Glutamatergic neuron (in vitro differentiated cells): ENCODE data around the gene GALNT9. TPM values are rescaled to one million over a fixed set of nuclear protein-coding genes. Genes with fewer than 3 reads are reported as not detected.

Source experiments
- DNase-seq: peaks from one replicate; pipeline ENCODE4 v3.0.0; 2022
- H3K27ac Mint-ChIP-seq: one replicate; pipeline ENCODE4 v1.8.0; 2020; ENCODE audit warnings: mild to moderate bottlenecking, mixed read lengths, inconsistent platforms; ENCODE audit not compliant: unreplicated experiment
- H3K27me3 Mint-ChIP-seq: one replicate; pipeline ENCODE4 v1.8.0; 2020; ENCODE audit warnings: mild to moderate bottlenecking, moderate library complexity, mixed read lengths, inconsistent platforms; ENCODE audit not compliant: unreplicated experiment
- H3K36me3 Mint-ChIP-seq: one replicate; pipeline ENCODE4 v1.8.0; 2020; ENCODE audit warnings: mild to moderate bottlenecking, mixed read lengths, inconsistent platforms; ENCODE audit not compliant: unreplicated experiment
- H3K4me1 Mint-ChIP-seq: one replicate; pipeline ENCODE4 v1.8.0; 2020; ENCODE audit warnings: mild to moderate bottlenecking, low read depth, mixed read lengths, inconsistent platforms; ENCODE audit not compliant: unreplicated experiment
- H3K4me3 Mint-ChIP-seq: one replicate; pipeline ENCODE4 v1.8.0; 2020; ENCODE audit warnings: mild to moderate bottlenecking, mixed read lengths, inconsistent platforms; ENCODE audit not compliant: unreplicated experiment
- H3K9me3 Mint-ChIP-seq: one replicate; pipeline ENCODE4 v1.8.0; 2020; ENCODE audit warnings: mild to moderate bottlenecking, moderate library complexity, mixed read lengths, inconsistent platforms; ENCODE audit not compliant: unreplicated experiment
- total RNA-seq: library from RNA; stranded (reverse); fragmentation: NEBNext Ultra II Directional; extraction: Animal tissue kit (Norgen Biotek cat#: 25700); gene quantifications from one replicate; pipeline ENCODE4 v1.2.1, GENCODE V29; 2021; ENCODE audit not compliant: unreplicated experiment
- TF ChIP-seq, protein P1 (sequence below): fragments of 200-600 bp; sonication (generic); IDR thresholded peaks from one replicate; pipeline ENCODE4 v1.5.0; 2021; ENCODE audit not compliant: partially characterized antibody, unreplicated experiment

Gene GALNT9
- total RNA-seq, 1 donor from 2014 or later, result 13.7 TPM

DNA sequence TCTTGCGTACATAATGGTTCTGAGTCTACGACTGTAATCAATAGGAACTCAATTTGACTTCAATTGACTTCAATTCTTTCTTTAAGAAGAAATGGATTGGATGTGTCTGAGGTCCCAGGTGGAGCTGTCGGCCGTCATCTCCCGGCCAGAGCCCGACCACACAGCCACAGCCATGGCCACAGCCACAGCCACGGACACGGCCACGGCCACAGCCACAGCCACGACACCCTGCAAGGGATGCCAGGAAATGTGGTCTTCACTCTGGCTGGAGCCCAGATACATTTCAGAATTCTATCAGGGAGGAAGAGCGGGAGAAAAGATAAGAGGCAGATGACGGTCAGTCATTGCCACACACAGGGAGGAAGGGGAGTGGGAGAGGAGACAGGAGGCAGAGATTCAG is 58.9 kb downstream of the GALNT9 start:
- TF ChIP-seq, protein P1, sequence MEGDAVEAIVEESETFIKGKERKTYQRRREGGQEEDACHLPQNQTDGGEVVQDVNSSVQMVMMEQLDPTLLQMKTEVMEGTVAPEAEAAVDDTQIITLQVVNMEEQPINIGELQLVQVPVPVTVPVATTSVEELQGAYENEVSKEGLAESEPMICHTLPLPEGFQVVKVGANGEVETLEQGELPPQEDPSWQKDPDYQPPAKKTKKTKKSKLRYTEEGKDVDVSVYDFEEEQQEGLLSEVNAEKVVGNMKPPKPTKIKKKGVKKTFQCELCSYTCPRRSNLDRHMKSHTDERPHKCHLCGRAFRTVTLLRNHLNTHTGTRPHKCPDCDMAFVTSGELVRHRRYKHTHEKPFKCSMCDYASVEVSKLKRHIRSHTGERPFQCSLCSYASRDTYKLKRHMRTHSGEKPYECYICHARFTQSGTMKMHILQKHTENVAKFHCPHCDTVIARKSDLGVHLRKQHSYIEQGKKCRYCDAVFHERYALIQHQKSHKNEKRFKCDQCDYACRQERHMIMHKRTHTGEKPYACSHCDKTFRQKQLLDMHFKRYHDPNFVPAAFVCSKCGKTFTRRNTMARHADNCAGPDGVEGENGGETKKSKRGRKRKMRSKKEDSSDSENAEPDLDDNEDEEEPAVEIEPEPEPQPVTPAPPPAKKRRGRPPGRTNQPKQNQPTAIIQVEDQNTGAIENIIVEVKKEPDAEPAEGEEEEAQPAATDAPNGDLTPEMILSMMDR, result no peak
- peaks cover 10% of the 10 kb centered on the region for H3K9me3 Mint-ChIP-seq
- peaks cover 11% of the 10 kb centered on the region for H3K4me1 Mint-ChIP-seq
- DNase-seq, result no peak
- H3K4me3 Mint-ChIP-seq, result no peak overlapping the region
- peaks cover 8% of the 10 kb centered on the region for H3K27me3 Mint-ChIP-seq
- no peak overlapping the region for H3K27ac Mint-ChIP-seq
- H3K36me3 Mint-ChIP-seq, result peaks cover 4% of the 10 kb centered on the region

DNA sequence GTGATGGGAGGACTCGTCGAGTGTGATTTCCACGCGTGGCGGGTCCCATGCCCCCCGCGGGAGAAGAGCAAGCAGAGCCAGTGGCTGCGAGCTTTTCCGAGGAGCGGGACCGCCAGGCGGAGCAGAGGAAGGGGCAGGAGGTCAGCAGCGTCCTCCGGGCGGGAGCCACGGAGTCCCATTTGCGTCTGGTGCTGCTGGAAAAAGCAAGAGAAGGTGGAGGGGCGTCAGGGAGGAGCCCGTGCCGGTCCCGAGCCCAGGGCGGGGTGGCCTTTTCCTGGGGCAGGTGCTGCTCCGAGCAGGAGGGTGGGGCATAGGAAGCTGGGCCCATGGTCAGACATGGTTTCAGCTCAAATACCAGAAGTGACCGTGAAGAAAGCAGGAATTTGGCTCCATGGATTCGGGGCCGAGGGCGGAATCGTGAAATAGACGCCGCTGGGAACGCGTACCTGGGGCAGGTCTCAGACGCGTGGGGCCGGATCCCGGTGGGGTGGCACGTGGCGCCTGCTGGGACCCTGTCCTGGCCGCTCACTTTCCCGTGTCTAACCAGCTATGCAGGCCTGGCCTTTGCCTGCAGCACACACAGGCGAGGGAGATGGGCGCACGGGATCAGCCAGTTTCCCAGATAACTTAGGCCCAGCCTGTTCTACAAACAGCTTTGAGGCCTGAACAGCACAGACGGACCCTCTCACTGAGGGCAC is 60.0 kb downstream of the GALNT9 start:
- peaks cover 7% of the 10 kb centered on the region for H3K27me3 Mint-ChIP-seq
- DNase-seq, result no peak
- peaks cover 4% of the 10 kb centered on the region for H3K4me1 Mint-ChIP-seq
- TF ChIP-seq, protein P1, result no peak
- H3K9me3 Mint-ChIP-seq, result peaks cover 5% of the 10 kb centered on the region
- no peak overlapping the region for H3K27ac Mint-ChIP-seq
- no peak overlapping the region for H3K4me3 Mint-ChIP-seq
- peaks cover 4% of the 10 kb centered on the region for H3K36me3 Mint-ChIP-seq

DNA sequence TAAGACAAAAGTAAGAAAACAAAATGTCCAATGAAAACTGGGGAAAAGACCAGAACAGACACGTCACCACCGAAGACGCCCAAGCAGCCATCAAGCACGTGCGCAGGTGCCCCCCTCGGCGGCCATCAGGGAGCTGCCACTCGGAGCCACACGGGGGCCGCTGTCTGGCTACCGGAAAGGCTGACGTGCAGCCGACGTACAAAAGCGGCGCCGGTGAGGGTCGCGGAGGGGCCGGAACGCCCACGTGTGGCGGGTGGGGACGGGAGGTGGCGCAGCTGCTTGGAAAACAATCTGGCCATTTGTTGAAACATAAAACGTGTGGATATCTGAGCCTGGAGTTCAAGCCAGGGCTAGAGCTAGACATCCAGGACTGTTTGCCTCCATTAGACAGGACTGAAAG is 60.7 kb downstream of the GALNT9 start:
- Mint-ChIP-seq H3K4me1 (peaks cover 4% of the 10 kb centered on the region), H3K27ac (no peak overlapping the region), H3K4me3 (no peak overlapping the region), H3K36me3 (peaks cover 4% of the 10 kb centered on the region), H3K27me3 (peaks cover 7% of the 10 kb centered on the region), H3K9me3 (peaks cover 5% of the 10 kb centered on the region)
- TF ChIP-seq, protein P1, result no peak
- DNase-seq, result no peak

DNA sequence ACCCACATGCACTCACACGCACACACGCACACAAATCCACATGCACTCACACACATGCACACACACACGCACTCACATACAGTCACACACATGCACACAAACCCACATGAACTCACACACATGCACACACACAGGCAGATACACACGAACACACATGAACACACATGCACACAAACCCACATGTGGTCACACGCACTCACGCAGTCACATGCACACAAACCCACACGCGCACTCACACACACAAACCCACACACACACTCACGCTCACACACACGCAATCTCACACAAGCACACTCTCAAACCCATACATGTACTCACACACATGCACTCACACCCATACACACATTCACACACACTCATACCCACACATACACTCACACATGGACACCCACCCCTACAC is 61.5 kb downstream of the GALNT9 start:
- Mint-ChIP-seq H3K4me1 (peaks cover 4% of the 10 kb centered on the region), H3K4me3 (no peak overlapping the region), H3K27me3 (peaks cover 7% of the 10 kb centered on the region), H3K9me3 (peaks cover 5% of the 10 kb centered on the region), H3K36me3 (peaks cover 4% of the 10 kb centered on the region), H3K27ac (no peak overlapping the region)
- TF ChIP-seq, protein P1, result no peak
- DNase-seq, result no peak

DNA sequence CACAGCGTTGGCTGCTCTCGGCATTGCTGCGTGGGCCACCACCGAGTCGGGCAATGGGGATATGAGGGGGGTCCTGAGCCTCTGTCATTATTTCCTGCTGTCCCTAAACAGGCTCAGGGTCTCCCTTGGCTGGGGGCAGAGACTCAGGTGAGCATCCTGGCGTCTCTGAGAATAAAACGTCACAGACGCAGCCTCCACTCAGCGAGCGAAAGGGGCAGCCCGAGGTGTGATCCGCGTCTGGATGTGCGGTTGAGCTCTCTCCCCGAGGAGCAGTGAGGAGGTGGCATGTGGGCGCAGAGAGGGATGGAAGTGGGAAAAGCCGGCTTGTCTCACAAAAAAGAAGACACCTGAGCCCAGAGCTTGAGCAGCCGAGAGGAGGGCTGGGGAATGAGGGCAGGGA is 62.6 kb downstream of the GALNT9 start:
- no peak for DNase-seq
- H3K9me3 Mint-ChIP-seq, result peaks cover 4% of the 10 kb centered on the region
- no peak overlapping the region for H3K4me3 Mint-ChIP-seq
- H3K36me3 Mint-ChIP-seq, result peaks cover 4% of the 10 kb centered on the region
- peaks cover 5% of the 10 kb centered on the region for H3K27me3 Mint-ChIP-seq
- H3K4me1 Mint-ChIP-seq, result peaks cover 4% of the 10 kb centered on the region
- no peak overlapping the region for H3K27ac Mint-ChIP-seq
- TF ChIP-seq, protein P1, result no peak
